CD4-positive, alpha-beta T cell treated with Interferon gamma for 1 hour (primary cell): ENCODE data around the gene JARID2.
"Not testable (repeated sequence)": the region's sequence is repeated elsewhere in the genome, so short reads cannot be mapped to it uniquely, and the experiment has no call there.

ENCODE experiments used
- DNase-seq: peaks from one replicate; pipeline ENCODE4 v3.0.0-alpha.2; 2020

JARID2 gene

DNA sequence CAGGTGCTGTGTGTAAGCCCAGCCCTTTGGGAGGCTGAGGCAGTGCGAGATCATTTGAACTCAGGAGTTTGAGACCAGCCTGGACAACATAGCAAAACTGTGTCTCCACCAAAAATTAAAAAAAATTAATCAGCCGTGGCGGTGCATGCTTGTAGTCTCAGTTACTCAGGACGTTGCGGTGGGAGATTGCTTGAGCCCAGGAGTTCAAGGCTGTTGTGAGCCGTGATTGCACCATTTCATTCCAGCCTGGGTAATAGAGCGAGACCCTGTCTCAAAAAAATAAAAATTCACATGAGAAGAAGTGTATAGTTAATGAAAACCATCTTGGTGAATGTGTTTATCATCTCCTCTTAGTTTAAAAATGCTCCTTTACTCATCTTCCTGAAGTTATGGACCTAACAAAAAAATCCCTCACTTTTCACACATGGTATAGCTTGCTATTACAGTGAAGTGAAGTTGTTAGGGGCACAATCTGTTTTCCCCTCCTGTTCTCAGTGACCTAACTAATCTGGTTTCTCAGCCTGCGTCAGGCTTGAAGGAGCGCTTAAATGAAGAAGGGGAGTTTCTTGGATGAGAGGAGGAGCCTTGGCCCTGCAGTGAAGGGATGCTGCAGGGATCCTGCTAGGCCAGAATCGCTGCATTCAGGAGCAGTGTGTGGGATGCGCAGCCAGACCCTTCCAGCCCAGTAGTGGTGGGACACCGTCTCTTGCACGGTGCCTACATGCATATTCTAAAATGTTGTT is 45.3 kb downstream of the JARID2 start:
- DNase-seq: no peak

DNA sequence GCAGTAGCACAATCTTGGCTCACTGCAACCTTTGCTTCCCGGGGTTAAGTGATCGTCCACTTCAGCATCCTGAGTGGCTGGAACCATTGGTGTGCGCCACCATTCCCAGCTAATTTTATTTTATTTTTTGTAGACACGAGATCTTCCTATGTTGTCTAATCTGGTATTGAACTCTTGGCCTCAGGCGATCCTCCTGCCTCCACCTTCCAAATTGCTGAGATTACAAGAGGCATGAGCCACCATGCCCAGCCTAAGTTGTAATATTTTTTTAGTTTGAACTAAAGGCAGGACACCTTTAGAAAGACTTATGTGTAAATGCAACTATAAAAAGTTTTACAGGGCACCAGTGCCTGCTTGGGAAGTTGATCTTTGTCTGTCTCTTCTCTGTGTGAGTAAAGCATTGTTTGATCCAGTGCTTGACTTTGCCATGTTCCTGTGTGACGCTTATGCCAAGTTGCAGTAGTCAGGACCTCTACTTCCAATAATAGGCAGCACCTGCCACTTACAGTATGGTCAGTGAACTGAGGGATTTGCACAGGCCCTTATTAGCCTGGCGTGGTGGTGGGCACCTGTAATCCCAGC is 46.9 kb downstream of the JARID2 start:
- no peak for DNase-seq

DNA sequence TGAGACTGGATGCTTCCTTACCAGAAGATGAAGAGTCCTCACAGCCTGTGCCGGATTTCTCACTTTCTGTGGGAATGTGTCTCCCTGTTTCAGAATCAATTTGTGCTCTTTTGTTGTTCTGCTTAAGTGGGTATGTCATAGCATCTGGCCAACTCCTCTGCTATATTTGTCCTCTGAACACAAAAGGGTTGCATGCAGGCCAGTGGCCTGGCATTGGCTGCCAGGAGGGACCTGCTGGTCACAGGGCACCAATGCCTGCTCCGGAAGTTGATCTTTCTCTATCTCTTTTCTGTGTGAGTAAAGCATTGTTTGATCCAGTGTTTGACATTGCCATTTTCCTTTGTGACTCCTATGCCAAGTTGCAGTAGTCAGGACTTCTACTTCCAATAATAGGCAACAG is 47.8 kb downstream of the JARID2 start:
- DNase-seq: no peak

DNA sequence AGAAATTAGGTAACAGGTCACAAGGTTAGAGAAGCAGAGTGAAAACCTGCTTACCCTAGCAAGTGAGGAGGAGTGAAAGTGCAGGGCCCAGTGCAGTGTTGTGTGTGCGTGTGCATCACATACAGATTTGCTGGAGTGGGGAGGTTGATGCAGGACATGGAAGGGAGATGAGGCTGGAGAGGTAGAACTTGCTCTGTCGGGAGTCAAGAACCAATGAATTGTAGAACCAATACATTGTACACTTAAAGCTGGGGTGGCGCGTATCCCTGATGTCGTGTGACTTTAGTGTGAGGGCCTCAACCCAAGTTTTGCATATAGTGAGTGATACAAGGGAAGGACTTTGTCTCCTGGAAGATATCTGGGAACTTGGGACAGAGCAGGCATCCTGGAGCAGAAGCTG is 48.6 kb downstream of the JARID2 start:
- no peak for DNase-seq

DNA sequence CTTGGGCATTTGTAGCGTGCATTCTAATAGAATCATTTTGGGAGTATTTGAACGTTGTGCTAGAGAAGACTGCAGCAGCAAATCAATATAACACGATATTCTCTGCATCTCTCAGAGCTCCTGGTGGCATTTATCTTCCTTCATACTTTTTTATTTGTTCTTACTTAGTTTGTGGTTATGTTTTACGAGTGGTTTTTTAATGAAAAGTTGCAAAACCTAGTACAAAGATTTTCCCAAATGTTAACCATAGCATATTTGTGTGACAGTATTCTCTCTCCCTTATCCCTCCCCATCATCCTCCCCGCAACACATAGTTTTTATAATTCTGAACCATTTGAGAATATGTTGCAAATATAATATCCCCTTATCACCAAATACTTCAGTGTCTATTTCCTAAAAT is 50.4 kb downstream of the JARID2 start:
- DNase-seq: no peak

- no peak for DNase-seq
These were observed 50.9 kb downstream of the JARID2 start for GRCh38 chr6:15296735-15297134.

- DNase-seq: not testable (repeated sequence)
These were observed 51.3 kb downstream of the JARID2 start for GRCh38 chr6:15297167-15297566.

DNA sequence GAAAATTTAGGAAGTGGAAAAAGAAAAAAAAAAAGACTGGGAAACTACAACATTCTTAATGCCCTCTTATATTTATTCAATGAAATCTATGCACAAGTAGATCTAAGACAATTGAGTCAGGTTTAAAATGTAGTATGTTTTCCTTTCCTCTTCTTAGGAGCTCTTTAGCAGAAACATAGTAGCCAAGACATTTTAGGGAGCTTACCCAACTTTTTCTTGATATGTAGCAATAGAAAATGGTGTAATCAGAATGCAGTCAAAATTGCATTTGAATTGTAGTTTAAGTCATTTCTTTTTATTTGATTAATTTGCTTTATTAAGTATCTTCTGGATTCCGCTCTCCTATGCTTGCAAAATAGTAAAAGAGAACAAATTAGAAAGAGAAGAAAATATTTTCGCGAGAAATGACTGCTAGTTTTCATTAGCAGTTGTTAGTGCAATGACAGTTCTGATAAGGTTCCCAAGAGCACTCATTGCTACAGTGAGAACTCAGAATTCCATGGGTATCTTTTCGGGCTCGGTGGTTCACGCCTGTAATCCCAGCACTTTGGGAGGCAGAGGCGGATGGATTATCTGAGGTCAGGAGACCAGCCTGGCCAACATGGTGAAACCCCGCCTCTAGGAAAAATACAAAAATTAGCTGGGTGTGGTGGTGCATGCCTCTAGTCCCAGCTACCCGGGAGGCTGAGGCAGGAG is 52.2 kb downstream of the JARID2 start:
- no peak for DNase-seq

DNA sequence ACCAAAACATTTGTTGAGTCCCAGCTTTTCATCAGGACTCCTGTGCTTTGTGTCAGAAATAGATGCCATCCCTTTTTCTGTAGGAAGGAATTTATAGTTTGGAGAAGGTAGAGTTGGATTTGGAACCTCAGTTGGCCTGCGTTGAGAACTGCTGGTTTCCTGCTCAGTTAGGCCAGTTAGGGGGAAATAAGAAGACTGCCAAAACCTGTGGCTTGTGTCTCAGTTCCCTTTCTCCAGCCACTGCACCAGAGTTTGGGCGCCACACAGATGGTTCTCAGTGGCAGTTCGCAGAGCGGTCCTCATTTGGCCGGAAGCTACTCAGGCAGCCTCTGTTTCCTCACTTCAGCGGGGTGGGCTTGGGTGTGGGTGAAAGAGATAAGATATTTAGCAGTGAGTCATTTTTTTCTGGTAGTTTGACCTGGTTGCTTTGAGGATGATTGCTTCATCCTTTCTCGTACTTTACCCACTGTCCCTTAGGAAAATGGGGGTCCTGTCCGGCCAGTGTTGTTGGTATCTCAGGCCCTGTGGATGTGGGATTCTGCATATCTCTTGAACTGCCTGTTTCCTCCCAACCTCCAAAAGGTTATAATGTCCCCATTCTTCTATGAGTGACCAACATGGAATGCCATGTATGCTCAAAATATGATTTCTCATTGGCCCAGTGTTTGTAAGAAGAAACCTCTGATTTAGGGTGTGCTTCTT is 53.7 kb downstream of the JARID2 start:
- DNase-seq: peak; percentile 62

- DNase-seq: no peak
These were observed 55.5 kb downstream of the JARID2 start for GRCh38 chr6:15301179-15302006.

- no peak for DNase-seq
These were observed 57.5 kb downstream of the JARID2 start for GRCh38 chr6:15303162-15303919.

DNA sequence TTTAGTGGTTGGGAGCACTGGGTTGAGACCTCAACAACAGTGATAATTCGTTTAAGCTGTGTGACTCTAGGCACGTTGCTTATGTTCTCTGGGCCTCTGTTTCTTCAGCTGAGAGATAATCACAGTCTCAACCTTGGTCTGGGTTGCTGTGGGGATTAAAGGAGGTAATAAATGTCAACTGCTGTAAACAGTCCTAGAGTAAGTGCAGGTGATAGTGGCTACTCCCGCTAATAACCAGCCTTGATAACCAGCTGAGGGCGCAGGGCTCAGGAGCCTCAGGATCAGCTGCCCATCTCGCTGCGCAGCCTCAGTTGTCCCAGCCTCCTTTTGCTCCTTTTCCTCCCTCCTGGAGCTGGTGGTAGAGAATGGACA is 58.0 kb downstream of the JARID2 start:
- DNase-seq: no peak

DNA sequence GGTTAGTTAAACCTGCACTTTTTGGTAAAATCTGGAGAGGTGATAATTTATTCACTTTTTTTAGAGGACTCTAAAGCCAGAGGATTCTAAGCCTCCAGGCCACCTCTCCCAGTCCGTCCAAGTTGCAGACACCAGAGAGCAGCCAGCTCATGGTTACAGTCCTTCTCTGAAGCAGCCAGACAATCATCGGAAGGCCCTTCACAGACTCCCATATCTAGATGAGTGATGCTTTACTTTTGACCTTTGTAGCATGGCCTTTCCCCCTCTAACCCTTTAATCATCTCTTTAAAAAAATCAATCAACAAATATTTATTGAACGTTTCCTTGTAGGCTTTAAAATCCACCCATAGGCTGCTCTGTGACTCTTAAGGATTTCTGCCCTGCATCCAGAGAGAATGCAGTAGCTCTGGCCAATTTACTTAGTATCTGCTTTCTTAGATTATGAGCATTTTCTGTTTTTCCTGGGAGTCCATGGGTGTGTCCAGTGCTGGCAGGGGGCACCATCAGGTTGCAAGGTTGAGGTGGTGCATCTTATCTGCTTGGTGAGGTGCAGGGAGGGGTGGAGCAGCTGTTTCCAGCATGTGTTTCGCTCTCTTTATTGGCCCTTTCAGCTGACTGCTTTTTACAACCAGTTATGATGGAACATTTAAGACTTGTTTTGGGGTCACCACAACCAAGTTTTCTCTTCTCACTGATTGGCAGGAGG is 58.6 kb downstream of the JARID2 start:
- no peak for DNase-seq

- DNase-seq: no peak
These were observed 59.6 kb downstream of the JARID2 start for GRCh38 chr6:15305496-15305895.

DNA sequence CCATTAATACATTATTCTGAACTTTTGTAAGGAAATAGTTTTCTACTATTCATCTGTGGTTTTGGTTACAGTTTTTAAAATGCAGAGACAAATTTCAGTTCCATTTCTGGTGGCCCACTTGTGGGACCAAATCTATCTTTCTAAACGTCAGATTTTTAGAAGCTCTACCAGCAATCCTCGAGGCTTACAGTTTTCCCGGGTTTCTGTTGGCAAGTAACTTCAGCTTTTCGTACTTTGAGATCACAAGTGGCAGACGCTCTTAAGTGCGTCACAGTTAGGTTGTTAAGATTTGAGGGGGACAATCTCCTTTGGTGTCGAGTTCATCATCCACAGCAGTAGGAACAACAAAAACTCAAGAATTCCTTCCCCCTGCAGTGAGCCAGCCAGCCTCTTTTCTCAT is 60.0 kb downstream of the JARID2 start:
- no peak for DNase-seq

- DNase-seq: no peak
These were observed 62.8 kb downstream of the JARID2 start for GRCh38 chr6:15308435-15309213.

GRCh38 chr6:15309611-15310283 is 63.9 kb downstream of the JARID2 start:
- no peak for DNase-seq

DNA sequence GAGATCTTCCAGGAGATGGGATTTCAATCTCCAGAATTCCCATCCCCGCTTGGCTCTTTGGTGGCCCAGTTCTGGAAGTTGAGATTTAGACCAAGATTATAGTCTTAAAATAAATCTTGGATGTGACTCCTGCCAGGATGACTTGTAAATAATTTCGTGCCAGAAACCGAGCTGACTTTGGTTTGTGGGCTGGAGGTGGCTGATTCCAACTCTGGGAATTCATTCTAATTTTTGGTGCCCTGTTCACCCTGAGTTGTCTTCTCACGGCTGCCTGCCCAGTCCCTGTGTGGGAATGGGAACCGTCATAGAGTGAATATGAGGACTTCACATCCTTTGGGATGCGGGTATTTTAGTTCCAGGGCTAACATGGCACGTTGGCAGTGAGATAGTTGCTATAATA is 64.8 kb downstream of the JARID2 start:
- no peak for DNase-seq

GRCh38 chr6:15312500-15312899 is 66.6 kb downstream of the JARID2 start:
- DNase-seq: no peak

GRCh38 chr6:15313367-15313766 is 67.5 kb downstream of the JARID2 start:
- no peak for DNase-seq
